ENCODE measurements around the gene SLC26A2. TPM values are rescaled to one million over a fixed set of nuclear protein-coding genes. Genes with fewer than 3 reads are reported as not detected.
"Not testable (repeated sequence)": the region's sequence is repeated elsewhere in the genome, so short reads cannot be mapped to it uniquely, and the experiment has no call there.

The SLC26A2 gene
- total RNA-seq, 1 donor from 2014 or later = 48.1 TPM

- no peak for TF ChIP-seq CTCF (IDR thresholded peaks at IDR 0.05)
- Mint-ChIP-seq H3K27ac (ENCODE audit: unreplicated experiment) (peak overlapping the region; percentile 43), H3K4me3 (ENCODE audit: unreplicated experiment) (no peak overlapping the region), H3K9me3 (ENCODE audit: low read depth) (no peaks in the 10 kb centered on the region), H3K36me3 (ENCODE audit: low read depth) (peaks cover 39% of the 10 kb centered on the region), H3K4me1 (ENCODE audit: low read depth) (peaks cover 39% of the 10 kb centered on the region), H3K27me3 (ENCODE audit: low read depth) (no peaks in the 10 kb centered on the region)
- DNase-seq (ENCODE audit: low spot score) = no peak
Observed at GRCh38 chr5:150023136-150023535, 62.6 kb downstream of the SLC26A2 start.

- no peaks in the 10 kb centered on the region for H3K9me3 Mint-ChIP-seq (ENCODE audit: low read depth)
- H3K27ac Mint-ChIP-seq (ENCODE audit: unreplicated experiment) = peak overlapping the region; percentile 70
- no peaks in the 10 kb centered on the region for H3K27me3 Mint-ChIP-seq (ENCODE audit: low read depth)
- peaks cover 39% of the 10 kb centered on the region for H3K4me1 Mint-ChIP-seq (ENCODE audit: low read depth)
- TF ChIP-seq CTCF (IDR thresholded peaks at IDR 0.05) = peak; percentile 62
- no peak overlapping the region for H3K4me3 Mint-ChIP-seq (ENCODE audit: unreplicated experiment)
- peaks cover 29% of the 10 kb centered on the region for H3K36me3 Mint-ChIP-seq (ENCODE audit: low read depth)
- DNase-seq (ENCODE audit: low spot score) = no peak
Observed at GRCh38 chr5:150024346-150024984, 63.9 kb downstream of the SLC26A2 start.

DNA sequence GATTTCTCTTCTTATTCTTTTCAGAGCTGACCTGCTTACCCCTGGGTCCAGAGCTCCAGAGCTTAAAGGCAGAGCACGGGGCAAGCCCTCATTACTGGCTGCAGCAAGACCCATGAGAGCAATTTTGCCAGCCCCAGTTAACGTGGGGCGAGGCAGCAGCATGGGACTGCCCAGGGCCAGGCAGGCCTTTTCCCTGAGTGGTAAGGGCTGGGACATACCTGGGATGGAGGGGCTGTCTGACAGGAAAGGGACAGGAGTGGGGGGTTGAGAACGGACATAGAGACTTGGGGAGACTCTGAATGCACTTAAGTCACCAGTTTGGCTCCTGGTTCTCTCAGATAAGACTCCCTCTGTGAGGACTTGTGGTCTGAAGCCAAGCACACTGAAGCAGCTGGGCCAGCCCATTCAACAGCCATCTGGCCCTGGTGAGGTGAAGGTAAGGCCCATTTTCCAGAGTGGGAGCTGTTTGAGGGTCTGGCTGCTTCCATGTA is 66.2 kb downstream of the SLC26A2 start:
- Mint-ChIP-seq H3K4me1 (ENCODE audit: low read depth) (peaks cover 26% of the 10 kb centered on the region), H3K9me3 (ENCODE audit: low read depth) (no peaks in the 10 kb centered on the region), H3K27me3 (ENCODE audit: low read depth) (no peaks in the 10 kb centered on the region), H3K36me3 (ENCODE audit: low read depth) (peaks cover 27% of the 10 kb centered on the region), H3K4me3 (ENCODE audit: unreplicated experiment) (no peak overlapping the region), H3K27ac (ENCODE audit: unreplicated experiment) (no peak overlapping the region)
- no peak for TF ChIP-seq CTCF (IDR thresholded peaks at IDR 0.05)
- no peak for DNase-seq (ENCODE audit: low spot score)

DNA sequence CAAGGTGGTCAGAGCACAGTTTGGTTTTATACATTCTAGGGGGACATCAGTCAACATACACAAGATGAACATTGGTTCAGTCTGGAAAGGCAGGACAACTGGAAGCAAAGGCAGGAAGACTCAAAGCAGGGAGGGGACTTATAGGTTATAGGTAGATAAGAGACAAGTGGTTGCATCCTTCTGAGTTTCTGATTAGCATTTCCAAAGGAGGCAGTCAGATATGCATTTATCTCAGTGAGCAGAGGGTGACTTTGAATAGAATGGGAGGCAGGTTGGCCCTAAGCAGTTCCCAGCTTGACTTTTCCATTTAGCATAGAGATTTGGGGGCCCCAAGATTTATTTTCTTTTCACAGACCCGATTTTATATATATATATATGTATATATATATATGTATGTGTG is 67.5 kb downstream of the SLC26A2 start:
- H3K27me3 Mint-ChIP-seq (ENCODE audit: low read depth); H3K4me3 Mint-ChIP-seq (ENCODE audit: unreplicated experiment); H3K27ac Mint-ChIP-seq (ENCODE audit: unreplicated experiment); H3K9me3 Mint-ChIP-seq (ENCODE audit: low read depth); DNase-seq (ENCODE audit: low spot score): not testable (repeated sequence)
- peaks cover 14% of the 10 kb centered on the region for H3K4me1 Mint-ChIP-seq (ENCODE audit: low read depth)
- peaks cover 29% of the 10 kb centered on the region for H3K36me3 Mint-ChIP-seq (ENCODE audit: low read depth)

DNA sequence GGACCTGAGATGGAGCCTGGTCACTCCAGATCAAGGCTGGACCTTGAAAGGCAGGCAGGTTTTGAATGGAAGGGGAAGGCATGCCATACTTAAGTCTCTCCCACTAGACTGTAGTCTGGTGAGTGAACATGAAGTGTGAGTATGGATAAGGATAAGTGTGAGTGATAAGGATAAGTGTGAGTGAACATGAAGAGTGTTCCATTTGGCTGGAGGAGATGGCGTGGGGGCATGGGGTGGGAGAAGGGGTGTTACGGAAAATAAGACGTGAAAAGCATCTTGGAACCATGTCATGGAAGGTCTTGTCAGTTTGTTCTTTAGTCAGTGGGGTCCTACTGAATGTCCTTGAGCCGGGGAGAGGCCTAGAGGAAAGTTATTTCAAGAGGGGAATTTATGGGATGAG is 72.8 kb downstream of the SLC26A2 start:
- no peak for DNase-seq (ENCODE audit: low spot score)
- no peaks in the 10 kb centered on the region for H3K9me3 Mint-ChIP-seq (ENCODE audit: low read depth)
- H3K27ac Mint-ChIP-seq (ENCODE audit: unreplicated experiment) = peak overlapping the region; percentile 46
- peaks cover 41% of the 10 kb centered on the region for H3K4me1 Mint-ChIP-seq (ENCODE audit: low read depth)
- no peaks in the 10 kb centered on the region for H3K27me3 Mint-ChIP-seq (ENCODE audit: low read depth)
- TF ChIP-seq CTCF (IDR thresholded peaks at IDR 0.05) = no peak
- H3K36me3 Mint-ChIP-seq (ENCODE audit: low read depth) = peaks cover 37% of the 10 kb centered on the region
- H3K4me3 Mint-ChIP-seq (ENCODE audit: unreplicated experiment) = no peak overlapping the region

- peak overlapping the region; percentile 57 for H3K27ac Mint-ChIP-seq (ENCODE audit: unreplicated experiment)
- H3K4me1 Mint-ChIP-seq (ENCODE audit: low read depth) = peaks cover 50% of the 10 kb centered on the region
- no peak for TF ChIP-seq CTCF (IDR thresholded peaks at IDR 0.05)
- H3K36me3 Mint-ChIP-seq (ENCODE audit: low read depth) = peaks cover 41% of the 10 kb centered on the region
- no peaks in the 10 kb centered on the region for H3K27me3 Mint-ChIP-seq (ENCODE audit: low read depth)
- no peak for DNase-seq (ENCODE audit: low spot score)
- H3K9me3 Mint-ChIP-seq (ENCODE audit: low read depth) = no peaks in the 10 kb centered on the region
- no peak overlapping the region for H3K4me3 Mint-ChIP-seq (ENCODE audit: unreplicated experiment)
Observed at GRCh38 chr5:150034662-150035061, 74.1 kb downstream of the SLC26A2 start.
